HG03045 (cell line): ENCODE results near the gene FAM216B.

Experiments
- ATAC-seq: cut with Tn5 transposase; IDR thresholded peaks from one replicate; pipeline ENCODE4 v1.9.1; 2021; ENCODE audit warnings: mild to moderate bottlenecking, moderate library complexity; ENCODE audit not compliant: unreplicated experiment

The FAM216B gene

DNA sequence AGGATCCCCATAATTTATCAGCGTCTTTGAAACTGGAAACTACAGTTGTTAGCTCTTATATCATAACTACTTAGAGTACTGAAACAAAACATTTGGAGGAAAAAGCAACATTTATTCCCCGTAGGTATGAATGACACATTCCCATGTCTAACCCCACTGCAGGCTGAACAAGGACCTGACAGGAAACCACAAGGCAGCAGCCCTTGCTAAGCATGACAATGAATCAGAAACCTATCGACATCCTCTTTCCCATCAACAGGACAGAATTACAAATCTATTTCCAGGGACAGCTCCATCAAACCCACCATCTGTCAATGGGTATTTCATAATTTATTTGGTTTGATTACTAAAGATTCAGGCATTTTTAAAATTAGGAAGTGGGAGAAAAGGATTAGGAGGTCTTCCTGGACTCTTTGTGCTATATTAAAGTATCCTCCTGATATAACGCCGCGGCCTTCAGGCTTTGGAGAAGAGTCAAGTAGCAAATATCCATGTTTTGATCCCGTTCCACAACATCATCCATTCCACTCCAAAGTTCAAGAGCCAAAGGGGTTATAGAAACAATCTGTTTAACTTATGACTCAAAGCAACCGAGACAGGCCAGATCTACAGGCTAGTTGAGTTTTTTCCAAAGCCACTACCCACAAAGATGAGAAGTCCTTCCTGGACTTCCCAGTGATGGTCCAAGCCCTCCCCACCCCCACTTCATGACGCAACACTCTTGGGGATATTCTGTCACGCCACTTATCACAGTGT, 51.1 kb downstream of the FAM216B start:
- ATAC-seq = no peak

DNA sequence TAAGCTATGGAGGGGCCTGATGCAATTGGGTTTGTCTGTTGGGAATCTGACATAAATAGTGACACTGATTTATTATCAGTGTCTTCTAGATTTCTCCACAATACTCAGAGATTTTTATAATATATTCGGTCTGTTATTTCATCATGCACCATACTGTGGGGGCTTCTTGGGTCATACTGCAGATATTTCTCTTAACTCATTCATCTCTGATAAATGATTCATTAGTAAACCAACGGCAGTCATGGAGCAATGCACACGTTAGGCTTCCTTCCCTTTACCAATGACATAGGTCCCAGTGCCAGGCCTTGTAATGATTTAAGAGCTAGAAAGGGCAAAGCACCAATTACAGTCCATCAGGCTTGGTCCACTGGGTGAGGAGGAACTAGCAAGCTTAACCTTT, 53.6 kb downstream of the FAM216B start:
- no peak for ATAC-seq

DNA sequence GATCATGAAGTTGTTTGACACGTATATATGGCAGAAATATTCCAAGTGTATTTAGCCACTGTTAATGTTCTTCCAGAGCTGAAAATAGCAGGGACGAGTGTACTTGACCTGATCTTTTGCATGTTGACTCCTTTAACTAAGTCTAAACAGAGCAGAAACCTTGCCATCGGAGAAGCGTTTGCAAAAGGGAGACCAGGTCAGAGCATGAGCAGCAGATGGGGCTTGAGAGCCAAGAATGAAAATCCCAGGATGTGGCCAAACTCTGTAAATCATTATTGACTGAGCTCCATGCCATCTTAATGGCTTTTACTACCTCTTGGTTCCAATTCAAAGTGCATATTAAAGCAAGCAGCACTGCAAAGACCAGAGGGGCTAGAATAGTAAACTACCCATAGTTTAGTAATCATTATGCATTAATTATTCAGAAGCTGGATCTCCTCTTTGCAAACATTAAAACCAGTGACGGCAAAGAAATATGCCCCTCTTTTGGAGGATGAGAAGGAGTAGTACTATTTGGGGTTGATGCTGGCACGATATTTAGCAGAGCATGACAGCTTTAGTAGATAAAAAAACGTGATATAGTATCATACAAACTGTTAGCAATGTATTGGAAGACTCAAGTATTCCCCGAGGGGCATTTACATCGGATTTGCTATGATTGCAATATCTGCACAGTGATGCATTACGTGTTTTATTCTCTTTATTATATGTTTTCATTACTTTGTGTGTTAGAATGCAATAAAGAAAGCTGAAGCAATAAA, 55.7 kb downstream of the FAM216B start:
- ATAC-seq = no peak
